ENCODE measurements around the gene LRRK1.

LRRK1 gene

GRCh38 chr15:101033801-101034200 lies 114.6 kb downstream of the LRRK1 start:
- TF ChIP-seq POLR2AphosphoS5 (IDR thresholded peaks at IDR 0.05; ENCODE audit: low read depth, low read length) (no peak), REST (IDR thresholded peaks at IDR 0.05; ENCODE audit: insufficient read depth in 1 of 2, low read depth in 2 of 2, low read length in 2 of 2) (no peak), SIN3A (IDR thresholded peaks at IDR 0.05; ENCODE audit: borderline replicate concordance, insufficient read depth, low read length) (no peak), FOXP2 (optimal IDR thresholded peaks at IDR 0.05; ENCODE audit: borderline replicate concordance, extremely low read depth, extremely low read length, insufficient read depth) (no peak), TAF1 (IDR thresholded peaks at IDR 0.05; ENCODE audit: borderline replicate concordance, insufficient read depth, low read length) (no peak)

GRCh38 chr15:101035611-101036010 lies 116.5 kb downstream of the LRRK1 start:
- TF ChIP-seq FOXP2 (optimal IDR thresholded peaks at IDR 0.05; ENCODE audit: borderline replicate concordance, extremely low read depth, extremely low read length, insufficient read depth) = no peak
- TF ChIP-seq TAF1 (IDR thresholded peaks at IDR 0.05; ENCODE audit: borderline replicate concordance, insufficient read depth, low read length) = no peak
- no peak for TF ChIP-seq SIN3A (IDR thresholded peaks at IDR 0.05; ENCODE audit: borderline replicate concordance, insufficient read depth, low read length)
- no peak for TF ChIP-seq REST (IDR thresholded peaks at IDR 0.05; ENCODE audit: insufficient read depth in 1 of 2, low read depth in 2 of 2, low read length in 2 of 2)
- no peak for TF ChIP-seq POLR2AphosphoS5 (IDR thresholded peaks at IDR 0.05; ENCODE audit: low read depth, low read length)

GRCh38 chr15:101036189-101036588 lies 117.0 kb downstream of the LRRK1 start:
- TF ChIP-seq TAF1 (IDR thresholded peaks at IDR 0.05; ENCODE audit: borderline replicate concordance, insufficient read depth, low read length) = no peak
- no peak for TF ChIP-seq SIN3A (IDR thresholded peaks at IDR 0.05; ENCODE audit: borderline replicate concordance, insufficient read depth, low read length)
- TF ChIP-seq FOXP2 (optimal IDR thresholded peaks at IDR 0.05; ENCODE audit: borderline replicate concordance, extremely low read depth, extremely low read length, insufficient read depth) = no peak
- no peak for TF ChIP-seq POLR2AphosphoS5 (IDR thresholded peaks at IDR 0.05; ENCODE audit: low read depth, low read length)
- TF ChIP-seq REST (IDR thresholded peaks at IDR 0.05; ENCODE audit: insufficient read depth in 1 of 2, low read depth in 2 of 2, low read length in 2 of 2) = no peak

- TF ChIP-seq POLR2AphosphoS5 (IDR thresholded peaks at IDR 0.05; ENCODE audit: low read depth, low read length) (no peak), FOXP2 (optimal IDR thresholded peaks at IDR 0.05; ENCODE audit: borderline replicate concordance, extremely low read depth, extremely low read length, insufficient read depth) (no peak), SIN3A (IDR thresholded peaks at IDR 0.05; ENCODE audit: borderline replicate concordance, insufficient read depth, low read length) (no peak), TAF1 (IDR thresholded peaks at IDR 0.05; ENCODE audit: borderline replicate concordance, insufficient read depth, low read length) (no peak), REST (IDR thresholded peaks at IDR 0.05; ENCODE audit: insufficient read depth in 1 of 2, low read depth in 2 of 2, low read length in 2 of 2) (no peak)
Measured at GRCh38 chr15:101037090-101037830, 118.1 kb downstream of the LRRK1 start.
